ENCODE measurements around the gene SPOPL. TPM values are rescaled to one million over a fixed set of nuclear protein-coding genes. Genes with fewer than 3 reads are reported as not detected.

SPOPL gene
- total RNA-seq, 2 donors from 2014 or later: 9.9 to 20.5 TPM

- 25 to 27% methylated on average over 3 of the region's 3 CpGs for WGBS, 2 donors
- intact Hi-C loops (cut with DNase I): no loop called here
- DNase-seq (no peak), ATAC-seq (no peak)
- no peaks in the 10 kb centered on the region for H3K9me3 ChIP-seq
- no peak overlapping the region for H3K27ac ChIP-seq
- no peak overlapping the region for H3K4me3 ChIP-seq
- H3K4me1 ChIP-seq: no peaks in the 10 kb centered on the region
- no peaks in the 10 kb centered on the region for H3K27me3 ChIP-seq
- TF ChIP-seq CTCF (IDR thresholded peaks at IDR 0.05) (peak in 1 of 7 experiments; percentile 10), POLR2A (IDR thresholded peaks at IDR 0.05) (no peak)
- no peaks in the 10 kb centered on the region for H3K36me3 ChIP-seq (replicated peaks in 1 of 2; ENCODE audit: insufficient read depth in 1 of 2, low read depth in 2 of 2)
Measured at GRCh38 chr2:138621139-138621538, 119.6 kb downstream of the SPOPL start.

- DNase-seq (no peak), ATAC-seq (no peak)
- H3K36me3 ChIP-seq (replicated peaks in 1 of 2; ENCODE audit: insufficient read depth in 1 of 2, low read depth in 2 of 2): no peaks in the 10 kb centered on the region
- H3K27me3 ChIP-seq: no peaks in the 10 kb centered on the region
- TF ChIP-seq CTCF (IDR thresholded peaks at IDR 0.05) (no peak), POLR2A (IDR thresholded peaks at IDR 0.05) (no peak)
- intact Hi-C loops (cut with DNase I): no loop called here
- 52 to 80% methylated on average over 3 of the region's 3 CpGs for WGBS, 2 donors
- no peaks in the 10 kb centered on the region for H3K4me1 ChIP-seq
- H3K4me3 ChIP-seq: no peak overlapping the region
- H3K9me3 ChIP-seq: no peaks in the 10 kb centered on the region
- no peak overlapping the region for H3K27ac ChIP-seq
Measured at GRCh38 chr2:138622613-138623012, 121.0 kb downstream of the SPOPL start.
